HG03103 (cell line): ENCODE measurements around the gene MCF2L2.

Experiments
- ATAC-seq: cut with Tn5 transposase; IDR thresholded peaks from one replicate; pipeline ENCODE4 v1.9.1; 2021; ENCODE audit warnings: low read depth; ENCODE audit not compliant: unreplicated experiment

MCF2L2 gene

DNA sequence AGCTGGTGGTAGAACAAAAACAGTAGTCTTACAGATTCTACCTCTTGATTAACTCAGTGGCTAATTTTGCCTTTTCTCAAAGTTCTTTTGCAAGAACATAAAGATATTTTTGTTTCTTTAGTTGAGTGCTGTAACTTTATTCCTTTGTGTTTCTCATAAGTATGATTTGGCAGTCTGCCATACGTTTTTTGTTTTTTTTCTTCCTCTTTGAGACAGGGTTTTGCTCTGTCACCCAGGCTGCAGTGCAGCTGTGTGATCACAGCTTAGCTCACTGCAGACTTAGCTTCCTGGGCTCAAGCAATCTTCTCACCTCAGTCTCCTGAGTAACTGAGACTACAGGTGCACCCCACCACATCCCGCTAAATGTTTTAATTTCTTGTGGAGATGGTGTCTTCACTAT lies 153.0 kb downstream of the MCF2L2 start:
- ATAC-seq = no peak

GRCh38 chr3:183274609-183275008 lies 153.8 kb downstream of the MCF2L2 start:
- no peak for ATAC-seq

DNA sequence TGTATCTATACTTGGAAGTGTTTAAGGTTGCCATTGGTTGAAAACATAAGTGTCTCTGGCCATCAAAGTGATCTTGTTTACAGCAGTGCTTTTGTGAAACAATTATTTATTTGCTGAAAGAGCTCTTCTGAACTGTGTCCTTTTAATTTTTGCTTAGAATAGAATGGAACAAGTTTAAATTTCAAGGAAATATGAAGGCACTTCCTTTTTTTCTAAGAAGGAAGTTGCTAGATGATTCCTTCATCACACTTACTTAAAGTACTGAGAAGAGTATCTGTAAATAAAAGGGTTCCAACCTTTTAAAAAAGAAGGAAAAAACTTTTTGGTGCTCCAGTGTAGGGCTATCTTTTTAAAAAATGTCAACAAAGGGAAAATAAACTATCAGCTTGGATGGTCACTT lies 155.6 kb downstream of the MCF2L2 start:
- ATAC-seq = no peak

DNA sequence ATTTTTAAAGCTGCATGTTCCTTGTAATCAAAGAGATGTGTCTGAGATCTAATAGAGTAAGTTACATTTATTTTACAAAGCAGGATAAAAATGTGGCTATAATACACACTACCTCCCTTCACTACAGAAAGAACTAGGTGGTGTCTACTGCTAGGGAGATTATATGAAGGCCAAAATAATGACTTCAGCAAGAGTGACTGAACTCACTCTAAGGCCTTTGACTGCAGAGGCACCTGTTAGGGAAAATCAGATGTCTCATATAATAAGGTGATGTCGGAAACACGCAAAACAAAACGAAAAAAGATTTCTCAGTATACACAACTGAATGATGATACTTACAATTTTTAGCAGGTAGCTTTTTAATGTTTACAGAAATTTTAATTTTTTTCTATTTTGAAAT lies 156.3 kb downstream of the MCF2L2 start:
- ATAC-seq = no peak

GRCh38 chr3:183270344-183270743 lies 158.1 kb downstream of the MCF2L2 start:
- ATAC-seq = no peak

DNA sequence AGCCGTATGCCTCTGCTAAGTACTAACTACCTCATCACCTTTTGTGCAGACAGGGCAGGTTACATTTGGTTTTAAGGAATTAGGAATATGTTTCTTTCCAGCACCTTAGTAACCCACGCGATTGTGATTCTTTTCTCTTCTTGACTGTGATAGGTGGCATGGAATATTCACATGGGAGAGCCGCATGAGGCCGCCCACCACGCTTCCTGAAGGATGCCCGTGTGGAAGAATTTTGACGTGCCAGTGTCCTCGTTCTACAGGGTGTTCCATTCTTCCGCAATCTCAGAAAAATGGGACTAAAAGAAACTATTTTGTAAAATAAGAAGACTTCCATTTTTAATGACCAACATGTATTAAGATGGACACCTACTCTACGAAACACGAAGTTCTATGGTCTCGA lies 159.1 kb downstream of the MCF2L2 start:
- ATAC-seq = no peak

DNA sequence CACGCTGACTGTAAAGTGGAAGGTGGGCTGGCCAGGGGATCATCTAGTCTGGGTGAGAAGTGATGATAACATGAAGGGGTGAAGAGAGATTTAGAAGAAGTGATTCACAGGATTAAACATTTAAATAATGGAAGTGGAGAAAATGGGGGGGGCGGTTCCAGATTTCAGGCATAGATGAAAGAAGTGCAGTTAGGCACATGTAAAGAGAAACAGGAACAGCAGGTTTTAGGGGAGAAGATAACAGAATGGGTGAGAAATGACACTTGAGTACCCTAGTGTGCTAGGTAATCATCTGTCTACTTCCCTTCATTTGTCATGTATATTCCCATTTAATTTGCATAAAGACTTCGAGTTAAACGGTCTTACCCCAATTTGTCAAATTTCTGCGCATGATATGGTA lies 160.1 kb downstream of the MCF2L2 start:
- ATAC-seq = no peak

GRCh38 chr3:183267140-183267539 lies 161.3 kb downstream of the MCF2L2 start:
- ATAC-seq = no peak

DNA sequence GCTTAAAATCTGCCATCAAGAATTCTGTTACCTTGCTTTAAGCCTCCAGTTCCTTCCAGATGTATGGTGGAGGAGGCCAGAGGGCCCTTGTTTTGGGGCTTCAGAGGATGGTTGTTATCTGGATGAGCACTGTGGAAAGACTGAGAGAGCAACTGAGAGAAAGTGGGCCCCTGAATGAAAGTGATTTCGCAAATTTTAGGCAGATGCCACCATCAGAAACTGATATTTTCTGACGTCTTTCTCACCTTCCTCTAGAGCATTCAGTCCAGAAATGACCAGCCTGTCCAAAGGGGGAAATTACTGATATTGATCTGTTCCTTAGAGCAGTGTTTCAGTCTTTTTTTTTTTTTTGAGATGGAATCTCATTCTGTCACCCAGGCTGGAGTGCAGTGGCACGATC lies 162.0 kb downstream of the MCF2L2 start:
- no peak for ATAC-seq

DNA sequence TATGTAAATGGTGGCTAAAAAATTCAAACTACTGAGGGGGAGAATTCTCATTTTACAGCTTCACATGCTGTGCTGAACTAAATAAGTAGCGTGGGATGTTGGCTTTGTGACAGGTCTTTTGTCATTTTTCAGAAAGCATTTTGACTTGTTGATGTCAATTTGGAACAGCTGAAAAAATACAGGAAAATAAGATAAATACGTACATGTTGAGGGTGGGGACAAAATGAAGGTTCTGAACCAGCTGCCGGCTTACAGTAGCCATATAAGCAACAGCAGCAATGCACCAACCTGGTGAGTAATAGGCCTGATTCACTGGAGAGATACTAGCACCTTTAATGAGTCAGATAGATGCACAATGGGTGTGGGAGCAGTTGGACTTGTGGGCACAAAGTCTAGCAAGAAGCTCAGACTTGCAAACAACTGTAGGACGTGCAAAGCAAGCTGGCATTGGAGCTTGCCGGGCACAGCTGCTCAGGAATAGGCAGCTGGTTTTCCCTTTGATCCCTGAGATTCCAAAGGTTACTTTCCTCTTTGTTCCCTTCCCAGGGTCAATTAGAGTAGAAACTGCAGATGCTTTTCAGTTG lies 162.5 kb downstream of the MCF2L2 start:
- no peak for ATAC-seq

GRCh38 chr3:183265157-183265642 lies 163.2 kb downstream of the MCF2L2 start:
- ATAC-seq = no peak

GRCh38 chr3:183264268-183264667 lies 164.2 kb downstream of the MCF2L2 start:
- ATAC-seq = no peak

DNA sequence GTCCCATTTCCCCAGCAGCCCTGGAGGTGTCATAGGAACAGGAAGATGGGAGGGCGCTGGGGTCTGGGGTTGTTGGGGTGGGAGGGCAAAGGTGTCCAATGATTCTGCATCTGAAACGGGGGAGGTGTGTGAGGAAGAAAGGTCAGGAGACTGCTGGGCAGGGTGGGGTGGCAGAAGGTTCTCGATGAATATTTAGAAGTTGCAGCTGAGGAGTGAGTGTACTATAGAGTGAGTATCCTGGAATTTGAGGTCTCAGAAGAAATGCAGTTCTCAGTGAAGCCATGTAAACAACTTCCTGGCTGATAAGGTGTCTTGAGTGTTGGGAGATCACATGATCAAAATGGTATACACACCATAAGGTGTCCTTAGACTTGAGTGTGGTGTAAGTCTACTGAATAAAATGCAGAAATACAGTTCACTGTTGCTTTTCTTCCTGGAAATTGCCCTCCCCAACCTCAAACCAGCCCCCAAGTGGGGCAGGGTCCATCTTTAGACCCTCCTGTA lies 165.5 kb downstream of the MCF2L2 start:
- no peak for ATAC-seq

DNA sequence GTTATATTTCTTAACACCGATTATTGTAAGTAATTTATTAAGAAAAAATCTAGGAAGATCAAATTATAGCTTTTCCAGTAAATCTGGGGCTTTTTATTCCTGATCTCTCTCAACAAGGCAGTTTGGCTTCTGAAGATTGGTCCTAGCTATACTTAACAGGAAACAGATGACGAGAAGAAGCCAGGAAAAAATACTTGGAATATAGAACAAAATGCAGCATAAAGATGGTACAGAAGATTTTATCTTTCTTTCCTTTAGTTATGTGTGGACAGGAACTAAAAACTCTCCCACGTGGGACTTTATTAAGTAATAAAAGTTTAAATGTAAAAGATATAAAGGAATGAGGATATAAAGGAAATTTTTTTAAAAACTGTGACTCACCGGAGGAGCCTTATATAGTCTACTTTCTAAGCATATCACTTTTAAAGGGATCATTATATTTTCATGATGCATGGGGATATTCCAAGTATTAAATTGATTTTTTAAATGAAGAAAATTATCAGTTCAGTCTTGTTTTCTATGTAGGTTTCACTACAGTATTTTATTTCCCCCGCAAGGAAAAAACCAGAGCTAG lies 167.2 kb downstream of the MCF2L2 start:
- no peak for ATAC-seq

GRCh38 chr3:183260167-183260904 lies 168.1 kb downstream of the MCF2L2 start:
- ATAC-seq = no peak

DNA sequence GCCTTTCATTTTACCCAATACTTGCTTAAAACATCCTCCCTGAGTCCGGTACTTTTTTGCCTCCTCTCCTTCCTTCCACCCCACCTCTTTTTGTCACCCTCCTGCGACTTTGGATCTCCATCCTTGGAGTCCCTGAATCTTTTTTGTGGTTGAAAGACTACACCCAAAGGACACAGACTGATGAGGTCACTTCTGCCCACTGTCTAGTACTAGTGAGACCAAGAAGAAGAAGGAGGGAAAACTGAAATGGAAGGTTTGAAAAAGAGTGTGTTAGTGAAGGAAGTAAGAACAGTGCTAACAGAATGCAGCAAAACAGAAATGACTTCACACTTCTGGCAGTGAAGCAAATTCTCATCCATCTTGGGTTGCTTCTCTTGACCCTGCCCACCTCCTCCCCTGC lies 168.8 kb downstream of the MCF2L2 start:
- no peak for ATAC-seq

DNA sequence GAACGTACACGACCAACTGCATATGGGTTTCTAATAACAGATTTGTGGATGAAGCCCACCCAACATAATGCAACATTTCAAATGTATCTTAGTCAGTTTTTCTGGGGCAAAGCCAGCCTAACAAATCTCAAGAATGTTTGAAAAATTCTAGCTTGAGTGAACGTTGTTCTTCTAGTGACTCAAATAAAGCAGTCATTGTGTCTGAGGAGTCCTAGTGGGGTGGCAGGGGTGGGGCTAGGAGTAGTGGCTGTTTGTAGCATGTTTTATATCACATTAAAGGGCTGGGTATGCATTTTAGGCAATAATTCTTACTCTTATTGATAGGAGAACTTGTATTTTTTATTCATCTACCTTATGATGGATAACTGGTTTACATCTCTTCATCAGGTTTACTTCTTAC lies 169.3 kb downstream of the MCF2L2 start:
- ATAC-seq = no peak

DNA sequence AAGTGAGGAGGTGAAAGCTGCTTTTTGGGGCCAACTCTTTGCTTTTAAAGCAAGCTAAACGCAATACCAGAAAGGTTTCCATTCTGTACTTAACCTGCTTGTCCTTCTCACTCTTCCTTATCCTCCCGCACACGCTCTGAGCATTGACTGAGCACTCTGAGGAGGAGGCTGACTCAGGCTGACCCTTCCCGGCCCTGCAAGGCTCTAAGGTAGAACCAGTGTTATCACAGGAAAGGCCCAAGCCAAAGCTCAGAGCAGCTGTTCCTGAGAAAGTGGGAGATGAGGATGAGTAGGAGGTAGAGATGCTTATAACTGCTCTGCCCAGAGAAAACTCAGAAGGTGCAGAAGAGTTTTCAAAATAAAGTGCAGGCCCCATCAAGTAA lies 173.1 kb downstream of the MCF2L2 start:
- no peak for ATAC-seq

GRCh38 chr3:183254487-183255347 lies 173.7 kb downstream of the MCF2L2 start:
- no peak for ATAC-seq

DNA sequence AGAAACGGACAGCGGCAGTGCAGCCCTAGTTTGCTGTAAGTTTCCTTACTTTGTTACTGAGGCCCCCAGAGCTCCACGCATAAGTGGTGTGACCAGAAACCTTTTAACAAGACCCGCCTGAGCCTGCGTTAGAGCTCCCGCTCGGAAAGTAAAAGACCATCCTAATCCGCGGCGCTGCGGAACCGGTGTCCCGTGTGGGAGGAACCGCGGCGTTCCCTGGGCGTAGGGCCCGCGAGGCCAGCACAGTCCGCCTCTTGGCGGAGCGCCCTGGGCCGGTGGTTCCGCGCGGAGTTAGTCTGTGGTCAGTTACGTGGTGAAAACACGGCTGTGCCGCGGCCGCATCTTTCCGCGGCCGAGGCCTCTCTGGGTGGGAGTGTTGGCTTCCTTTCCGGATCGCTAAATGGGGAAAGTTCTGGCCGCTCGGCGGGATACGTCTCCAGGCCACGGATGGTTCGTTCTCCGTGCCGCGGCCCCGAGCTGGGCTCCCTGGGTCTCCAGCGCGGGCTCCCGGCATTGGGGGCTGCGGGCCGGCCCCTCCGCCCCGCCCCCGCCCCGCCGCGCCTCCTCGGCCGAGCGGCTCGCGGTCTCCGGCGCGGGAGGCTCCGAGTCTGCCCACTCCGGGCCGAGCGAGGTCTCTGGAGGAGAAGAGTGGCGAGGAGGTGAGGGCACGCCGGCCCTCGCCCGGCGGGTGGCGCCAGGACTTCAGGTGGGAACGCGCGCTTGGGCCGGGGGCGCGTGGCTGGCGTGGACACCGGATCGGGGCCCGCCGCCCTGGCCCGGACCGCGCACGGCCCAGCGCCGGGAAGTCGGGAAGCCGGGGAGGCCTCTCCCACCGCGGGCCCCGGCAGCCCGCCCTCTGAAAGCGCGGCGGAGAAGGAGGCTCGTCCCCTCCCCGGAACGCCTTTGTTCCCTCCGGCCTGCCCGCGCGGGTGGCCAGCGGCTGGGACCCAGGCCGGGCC lies 174.6 kb downstream of the MCF2L2 start:
- ATAC-seq = no peak
